IPS-18c (cell line): ENCODE data around the gene EFHC2.

Experiments
- H3K4me3 ChIP-seq: 2 replicates; pipeline ENCODE4 v1.7.0; 2013; ENCODE audit warnings: low read depth, mild to moderate bottlenecking, low read length, moderate library complexity; ENCODE audit not compliant: insufficient read depth
- H3K9me3 ChIP-seq: one replicate; pipeline ENCODE4 v1.6.1; 2013; ENCODE audit warnings: mild to moderate bottlenecking, low read length, moderate library complexity; ENCODE audit not compliant: control insufficient read depth, insufficient read depth

Gene EFHC2

GRCh38 chrX:44143061-44143602 is 200.3 kb downstream of the EFHC2 start:
- Histone ChIP-seq H3K4me3 (no peak overlapping the region), H3K9me3 (peaks cover 4% of the 10 kb centered on the region)

GRCh38 chrX:44130189-44130588 is 213.3 kb downstream of the EFHC2 start:
- H3K9me3 ChIP-seq = peaks cover 2% of the 10 kb centered on the region
- H3K4me3 ChIP-seq = no peak overlapping the region

- H3K4me3 ChIP-seq = no peak overlapping the region
- H3K9me3 ChIP-seq = peaks cover 8% of the 10 kb centered on the region
These were observed 230.1 kb downstream of the EFHC2 start for GRCh38 chrX:44113337-44113736.

- Histone ChIP-seq H3K9me3 (peaks cover 10% of the 10 kb centered on the region), H3K4me3 (no peak overlapping the region)
These were observed 236.6 kb downstream of the EFHC2 start for GRCh38 chrX:44106864-44107263.

GRCh38 chrX:44105228-44105913 is 238.1 kb downstream of the EFHC2 start:
- Histone ChIP-seq H3K4me3 (no peak overlapping the region), H3K9me3 (peaks cover 6% of the 10 kb centered on the region)

- peaks cover 6% of the 10 kb centered on the region for H3K9me3 ChIP-seq
- no peak overlapping the region for H3K4me3 ChIP-seq
These were observed 238.8 kb downstream of the EFHC2 start for GRCh38 chrX:44104699-44105098.

- Histone ChIP-seq H3K9me3 (peaks cover 12% of the 10 kb centered on the region), H3K4me3 (no peak overlapping the region)
These were observed 242.2 kb downstream of the EFHC2 start for GRCh38 chrX:44101281-44101680.

GRCh38 chrX:44099366-44099765 is 244.1 kb downstream of the EFHC2 start:
- Histone ChIP-seq H3K4me3 (no peak overlapping the region), H3K9me3 (peaks cover 12% of the 10 kb centered on the region)
